T-helper 1 cell treated with Interleukin-12 subunit alpha and Interleukin-12 subunit beta and Interleukin-4 antibody, amounts not matched to agents 30 ng/mL and 1 ng/mL, for 36 hours (primary cell): ENCODE results near the gene RALGDS. TPM values are rescaled to one million over a fixed set of nuclear protein-coding genes. Genes with fewer than 3 reads are reported as not detected.

Experiments
- intact Hi-C: fragments of 100-400 bp; cut with micrococcal nuclease; formaldehyde crosslinking; loops from one replicate; pipeline ENCODE4 v1.15.1; 2024
- total RNA-seq: library from RNA; stranded (reverse); gene quantifications from 2 replicates; pipeline ENCODE4 v1.2.3, GENCODE V29; 2022

Gene RALGDS
- total RNA-seq, 1 donor from 2014 or later = 128 TPM

DNA sequence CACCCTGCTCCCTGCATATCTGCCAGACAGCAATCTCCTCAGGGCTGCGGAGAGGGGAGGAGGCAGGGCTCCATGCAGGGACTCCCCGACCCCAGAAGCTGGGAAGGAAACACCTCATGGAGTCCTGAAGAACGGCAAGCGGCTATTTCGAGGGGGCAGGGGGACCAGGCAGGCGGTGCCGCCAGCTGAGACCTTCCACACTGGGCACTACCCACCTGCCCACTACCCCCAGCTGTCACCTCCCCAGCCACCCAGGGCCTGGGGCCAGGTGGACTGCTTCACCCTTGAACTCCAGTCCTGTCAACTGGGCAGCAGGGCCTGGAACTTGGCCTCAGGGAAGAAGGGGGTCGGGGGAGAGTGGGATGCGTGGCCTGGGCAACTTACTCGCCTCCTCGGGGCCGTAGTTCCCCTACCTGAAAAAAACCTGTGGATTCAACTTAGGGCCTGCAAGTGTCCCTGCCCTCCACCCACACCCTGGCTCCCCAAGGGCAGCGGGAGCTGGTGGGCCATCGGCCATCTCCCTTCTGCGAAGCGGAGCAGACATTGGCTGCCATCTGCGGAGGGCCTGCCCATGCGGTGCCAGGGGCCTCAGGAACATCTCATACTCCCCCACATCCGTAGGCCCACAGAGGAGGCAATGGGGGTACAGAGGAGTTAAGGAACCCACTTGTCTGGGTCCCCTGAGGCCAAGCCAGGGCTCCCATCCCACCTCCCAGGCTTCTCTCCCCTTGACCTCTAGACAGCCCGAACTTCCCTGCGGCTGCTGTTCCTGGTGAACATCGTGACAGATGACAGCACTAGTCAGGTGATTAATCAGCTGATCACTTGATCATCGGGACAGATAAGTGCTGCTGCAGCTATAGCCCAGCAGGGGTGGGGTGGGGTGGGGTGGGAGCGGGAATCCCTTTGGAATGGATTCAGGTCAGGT lies 18.5 kb upstream of the RALGDS start:
- intact Hi-C loops = loop anchor here (5.0 to 10.0 kb wide), 2 partner anchors 465 to 998 kb away; partner anchors contain the start of genes GTF3C4 and WDR5

DNA sequence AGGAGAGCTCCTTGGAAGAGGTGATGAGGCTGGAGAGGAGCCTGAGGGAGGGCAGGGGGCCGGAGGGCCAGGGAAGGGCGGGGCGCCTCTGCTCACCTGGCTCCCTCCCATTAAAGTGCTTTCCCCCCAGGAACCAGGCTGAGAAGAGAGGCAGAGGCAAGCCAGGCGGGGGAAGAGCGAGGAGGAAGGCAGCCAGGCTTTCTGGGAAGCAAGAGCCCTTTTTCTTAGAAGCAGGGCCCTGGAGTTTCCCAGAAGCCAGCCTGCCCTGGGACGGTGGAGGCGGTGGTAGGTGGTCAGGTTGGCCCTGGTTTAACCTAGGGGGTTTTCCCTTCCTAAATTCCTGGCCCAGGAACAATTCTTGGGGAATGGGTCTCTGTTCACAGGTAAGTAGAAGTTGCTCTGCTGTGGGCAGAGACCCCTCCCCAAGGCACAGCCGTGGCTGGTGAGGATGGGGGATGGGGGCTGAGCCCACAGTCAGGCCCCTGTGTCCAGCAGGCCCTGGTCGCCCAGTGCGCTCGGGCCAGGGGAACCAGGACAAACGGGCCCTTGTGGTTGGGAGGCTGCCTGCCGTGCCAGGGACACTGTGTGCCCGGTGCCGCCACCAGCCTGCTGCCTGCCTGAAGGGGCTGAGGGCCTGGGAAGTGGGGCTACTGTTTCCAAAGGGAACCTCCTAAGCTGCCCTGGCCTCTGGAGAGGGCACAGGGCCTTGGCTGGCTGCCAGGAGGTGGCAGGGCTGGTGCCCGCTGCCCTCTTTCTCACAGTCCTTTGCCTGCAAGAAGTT lies 16.6 kb upstream of the RALGDS start:
- intact Hi-C loops = no loop called here

- intact Hi-C loops = no loop called here
Measured at GRCh38 chr9:133135146-133135745, 14.2 kb upstream of the RALGDS start.

GRCh38 chr9:133134388-133135145 lies 13.5 kb upstream of the RALGDS start:
- intact Hi-C loops = no loop called here

DNA sequence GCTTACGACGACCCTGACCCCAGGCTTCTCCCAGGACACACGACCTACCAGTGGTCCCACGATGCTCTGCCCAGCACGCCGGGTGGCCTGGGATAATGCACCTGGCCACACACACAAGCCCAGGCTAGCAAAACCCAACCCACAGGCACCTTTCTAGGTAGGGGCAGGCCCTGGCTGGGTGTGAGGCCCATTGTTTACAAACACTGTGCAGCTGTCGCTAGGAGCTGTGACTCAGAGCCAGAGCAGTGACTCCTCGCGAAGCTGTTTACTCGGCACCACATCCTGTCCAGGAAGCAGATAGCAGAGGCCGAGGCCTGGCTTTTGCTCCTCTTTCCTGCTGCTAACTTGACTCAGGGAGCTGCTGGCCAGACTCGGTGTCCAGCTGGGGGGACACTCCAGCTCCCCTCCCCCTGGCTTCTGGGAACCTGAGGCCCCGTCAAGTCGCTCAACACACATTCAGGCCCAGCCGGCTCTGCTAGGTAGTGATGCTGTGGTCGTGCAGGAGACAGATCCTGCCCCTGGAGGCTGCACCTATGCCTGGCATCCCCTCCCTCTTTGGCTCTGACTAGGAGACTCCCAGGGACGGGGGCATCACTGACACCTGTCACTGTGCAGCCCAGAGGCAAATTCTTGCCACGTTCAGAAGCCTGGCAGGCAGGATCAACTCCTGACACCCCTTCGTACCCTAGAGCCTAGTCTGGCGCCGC lies 12.8 kb upstream of the RALGDS start:
- intact Hi-C loops = loop anchor here (1.0 to 2.0 kb wide), 3 partner anchors 10 to 19 kb away; partner anchors contain the start of gene RALGDS

DNA sequence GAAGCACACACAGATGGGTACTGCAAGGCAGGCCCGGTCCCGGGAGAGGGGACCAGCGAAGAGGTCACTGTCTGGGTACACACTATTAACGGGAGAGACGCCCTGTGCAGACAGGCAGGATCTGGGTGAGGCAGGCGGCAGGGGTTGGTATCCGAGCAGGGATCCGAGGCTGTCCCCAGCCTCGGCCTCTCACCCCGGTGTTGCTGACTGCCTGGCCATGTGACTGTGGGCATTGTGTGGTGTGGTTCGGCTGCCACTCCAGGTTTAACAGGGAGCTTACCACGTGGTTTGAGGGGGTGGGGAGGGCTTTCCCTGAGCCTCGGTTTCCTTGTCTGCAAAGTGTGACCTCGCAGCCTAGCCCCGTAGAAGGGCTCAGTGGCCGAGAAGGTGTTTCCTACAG lies 11.1 kb upstream of the RALGDS start:
- intact Hi-C loops = loop anchor here (2.0 kb wide), 1 partner anchor 17 kb away; no protein-coding TSS in a partner anchor

DNA sequence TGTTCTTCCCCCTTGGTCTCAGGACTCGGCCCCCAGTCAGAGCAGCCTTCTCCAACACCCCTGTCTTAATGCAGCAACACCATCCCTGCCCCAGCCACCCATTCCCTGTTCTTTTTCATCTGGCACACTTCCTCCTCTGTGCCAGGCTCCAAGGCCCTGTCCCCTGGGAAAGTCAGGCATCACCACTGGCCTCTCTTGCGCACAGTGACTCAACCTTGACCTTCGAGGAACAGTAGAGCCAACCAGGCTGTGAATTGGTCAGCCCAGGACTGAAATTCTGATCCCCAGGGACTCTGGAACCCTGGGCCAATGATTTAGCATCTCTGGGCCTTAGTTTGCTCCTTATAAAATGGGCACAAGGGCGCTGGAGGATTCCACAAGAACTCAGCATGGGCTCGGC lies 10.5 kb upstream of the RALGDS start:
- intact Hi-C loops = no loop called here

DNA sequence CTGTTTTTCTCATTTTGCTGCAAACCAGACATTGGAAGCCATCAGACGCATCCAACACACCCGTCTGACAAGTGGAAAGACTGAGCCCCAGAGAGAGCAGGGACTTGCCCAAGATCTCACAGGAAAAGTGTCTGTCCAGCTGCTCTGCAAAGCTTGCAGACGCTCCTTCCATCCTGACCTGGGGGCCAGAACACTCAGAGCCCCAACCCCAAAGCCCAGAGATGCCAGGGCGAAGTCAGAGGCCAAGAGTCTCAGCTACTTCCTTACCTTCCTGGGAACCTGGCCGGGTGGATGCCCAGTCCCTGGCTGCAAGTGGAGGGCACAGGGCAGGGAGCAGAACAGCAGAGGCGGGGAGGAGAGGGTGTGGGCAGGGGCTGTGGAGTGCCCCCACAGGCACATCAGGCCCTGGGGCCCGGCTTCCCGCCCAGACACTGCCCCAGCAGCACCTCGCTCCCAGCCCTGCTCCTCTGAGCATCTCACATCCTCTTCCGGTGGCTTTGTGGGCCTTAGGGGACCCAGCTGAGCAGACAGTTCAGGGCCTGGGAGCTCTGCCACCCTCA lies 9.7 kb upstream of the RALGDS start:
- intact Hi-C loops = no loop called here

DNA sequence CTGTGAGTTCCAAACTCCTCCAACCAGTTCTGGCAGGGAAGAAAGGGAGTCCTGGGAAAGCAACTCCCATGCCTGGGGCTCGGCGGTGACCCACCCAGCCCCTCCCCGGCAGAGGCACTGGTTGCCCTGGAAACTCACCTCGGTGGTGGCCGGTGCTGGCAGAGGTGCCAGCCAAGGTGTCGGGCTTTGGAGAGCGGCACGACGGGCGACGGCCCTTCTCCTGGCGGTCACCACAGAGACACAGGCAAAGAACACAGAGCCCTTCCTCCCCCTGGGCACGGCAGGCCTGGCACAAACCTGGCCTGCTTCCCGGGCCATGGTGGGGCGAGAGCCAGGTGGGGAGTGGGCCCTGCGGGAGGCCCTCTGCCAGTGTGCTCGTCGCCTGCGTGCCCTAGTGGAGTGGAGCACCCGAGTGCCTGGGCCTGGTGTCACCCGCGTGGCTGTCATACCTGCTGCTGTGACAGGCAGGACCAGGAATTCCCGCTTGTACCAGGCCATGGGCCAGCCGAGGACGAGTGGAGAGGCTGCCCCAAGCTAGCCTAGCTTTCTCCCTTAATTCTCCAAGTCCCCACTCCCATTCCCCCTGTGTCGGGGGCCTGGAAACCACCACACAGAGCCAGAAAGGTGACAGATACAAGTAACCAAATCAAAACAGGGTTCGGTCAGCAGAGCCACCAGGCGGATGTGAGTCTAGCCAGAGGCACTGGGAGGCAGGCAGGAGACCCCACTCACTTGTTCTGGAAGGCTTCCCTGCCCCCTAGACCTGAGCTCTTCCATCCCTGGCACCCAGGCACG lies 8.2 kb upstream of the RALGDS start:
- intact Hi-C loops = loop anchor here (10.0 kb wide), 1 partner anchor 774 kb away; the partner anchor contains the start of gene SETX

- intact Hi-C loops = loop anchor here (10.0 kb wide), 1 partner anchor 773 kb away; the partner anchor contains the start of gene SETX
Measured at GRCh38 chr9:133128152-133128551, 7.1 kb upstream of the RALGDS start.

DNA sequence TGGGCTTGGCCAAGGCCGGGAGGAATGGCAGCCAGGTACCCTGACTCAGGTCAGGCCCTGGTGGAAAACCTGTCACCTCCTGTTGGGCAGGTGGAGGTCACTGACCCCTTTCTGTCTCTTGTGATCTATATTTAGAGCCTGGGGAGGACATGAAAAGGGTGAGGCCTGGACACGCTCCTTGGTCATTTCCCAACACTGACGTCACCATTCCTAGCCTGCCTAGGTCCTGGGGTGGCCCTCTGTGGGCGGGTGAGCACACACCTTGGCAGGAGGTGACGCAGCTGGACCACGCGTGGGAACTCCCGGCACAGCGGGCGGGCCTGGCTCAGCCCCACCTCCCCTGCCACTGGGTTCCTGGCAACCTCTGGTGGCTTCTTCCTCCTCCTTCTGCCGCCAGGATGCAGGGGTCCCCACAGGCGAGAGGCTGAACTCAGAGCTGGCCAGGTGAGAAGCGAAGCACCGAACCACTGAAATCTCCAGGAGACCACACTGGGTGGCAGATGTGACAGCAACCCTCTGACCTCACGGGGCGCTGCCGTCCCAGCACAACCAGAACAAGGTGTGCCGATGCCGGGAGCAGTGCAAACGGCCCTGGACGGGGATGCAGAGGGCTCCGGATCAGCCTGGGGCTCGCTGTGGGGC lies 6.4 kb upstream of the RALGDS start:
- intact Hi-C loops = loop anchor here (10.0 kb wide), 1 partner anchor 773 kb away; the partner anchor contains the start of gene SETX

- intact Hi-C loops = loop anchor here (10.0 kb wide), 1 partner anchor 772 kb away; the partner anchor contains the start of gene SETX
Measured at GRCh38 chr9:133126697-133127339, 5.8 kb upstream of the RALGDS start.

- intact Hi-C loops = loop anchor here (10.0 kb wide), 1 partner anchor 771 kb away; the partner anchor contains the start of gene SETX
Measured at GRCh38 chr9:133125941-133126696, 5.1 kb upstream of the RALGDS start.

DNA sequence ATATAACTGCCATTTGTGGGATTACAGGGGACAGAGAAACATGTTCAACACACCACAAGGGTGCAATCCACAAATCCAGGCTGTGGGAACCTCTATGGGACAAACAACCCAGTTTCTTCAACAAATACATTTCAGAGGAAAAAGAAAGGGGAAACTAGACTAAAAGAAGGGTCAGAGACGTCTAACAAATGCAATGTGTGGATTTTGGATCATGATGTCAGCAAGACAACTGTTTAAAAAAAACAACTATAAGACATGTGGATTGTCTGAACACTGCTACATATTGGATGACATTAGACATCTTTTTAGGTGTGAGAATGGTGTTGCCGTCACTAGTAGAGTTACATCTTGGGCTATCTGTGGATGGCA lies 3.9 kb upstream of the RALGDS start:
- intact Hi-C loops = loop anchor here (10.0 kb wide), 1 partner anchor 770 kb away; the partner anchor contains the start of gene SETX

DNA sequence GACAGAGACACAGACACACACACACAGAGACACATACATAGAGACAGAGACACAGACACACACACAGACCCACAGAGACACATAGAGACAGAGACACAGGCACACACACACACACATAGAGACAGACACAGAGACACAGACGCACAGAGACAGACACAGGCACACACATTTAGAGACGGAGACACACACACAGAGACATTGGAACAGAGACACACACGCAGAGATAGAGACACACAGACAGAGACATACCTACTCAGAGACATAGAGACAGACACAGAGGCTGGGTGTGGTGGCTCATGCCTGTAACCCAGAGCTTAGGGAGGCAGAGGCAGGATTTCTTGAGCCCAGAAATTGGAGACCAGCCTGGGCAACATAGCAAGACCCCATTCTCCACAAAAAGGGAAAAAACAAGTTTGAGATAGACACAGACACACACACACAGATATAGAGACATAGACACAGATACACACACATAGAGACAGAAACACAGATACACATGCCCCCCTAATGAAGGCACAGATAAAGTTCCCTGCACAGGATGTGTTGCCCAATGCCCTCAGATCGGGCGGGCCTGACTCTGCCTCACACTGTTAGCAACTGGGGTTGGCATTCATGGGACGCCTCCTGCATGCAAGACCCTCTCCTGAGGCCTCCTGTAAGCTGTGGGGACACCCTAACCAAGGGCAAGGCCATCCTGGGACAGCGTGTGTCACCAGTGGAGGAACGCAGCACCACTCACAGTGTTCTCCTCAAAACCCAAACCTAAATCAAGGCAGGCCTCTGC lies 3.3 kb upstream of the RALGDS start:
- intact Hi-C loops = loop anchor here (10.0 kb wide), 1 partner anchor 770 kb away; the partner anchor contains the start of gene SETX
